ENCODE results near the gene AARS1. TPM values are rescaled to one million over a fixed set of nuclear protein-coding genes. Genes with fewer than 3 reads are reported as not detected.

AARS1 gene
- polyA plus RNA-seq, 1 of the 3 experiments (the other 2 are of a cell fraction): 70.5 TPM

DNA sequence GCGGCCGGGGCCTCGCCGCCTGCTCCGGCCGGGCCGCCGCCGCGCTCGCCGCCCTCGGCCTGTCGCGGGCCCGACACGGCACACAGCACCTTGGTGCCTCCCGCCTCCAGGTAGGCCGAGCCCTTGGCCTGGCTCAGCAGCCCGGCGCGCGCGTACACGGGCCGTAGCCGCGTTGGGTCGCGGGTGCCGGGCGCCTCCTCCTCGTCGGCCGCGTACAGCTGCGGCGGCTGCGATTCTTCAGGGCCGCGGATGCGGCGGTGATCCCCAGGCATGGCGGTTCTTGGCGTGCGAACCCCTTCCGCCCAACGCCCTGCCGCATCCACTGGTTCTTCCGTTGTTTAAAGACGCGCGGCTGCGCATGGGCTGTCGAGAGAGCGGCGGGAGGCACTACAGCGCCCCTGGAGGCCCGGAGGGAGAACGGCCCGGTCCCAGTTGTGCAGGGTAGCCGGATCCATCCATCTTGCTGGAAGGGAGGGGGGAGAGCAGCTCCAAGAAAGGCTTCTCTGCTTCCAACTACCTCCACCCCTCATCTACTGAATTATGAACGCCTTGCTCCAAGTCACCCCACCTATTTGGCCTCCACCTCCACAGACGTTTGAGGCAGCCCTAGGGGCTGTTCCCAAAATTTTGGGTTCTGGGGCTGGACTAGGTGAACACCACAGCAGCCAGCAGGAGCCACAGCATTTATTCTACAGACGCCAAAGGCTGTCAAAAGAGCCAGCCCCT lies 37.5 kb downstream of the AARS1 start, which contains the start of gene EXOSC6 (continued):
- TF ChIP-seq GABPA (IDR thresholded peaks at IDR 0.05; ENCODE audit: low read depth) (peak; percentile 82), EP300 (IDR thresholded peaks at IDR 0.05; ENCODE audit: borderline replicate concordance in 1 of 2, low read depth in 1 of 2, low read length in 1 of 2) (peak in 1 of 2 experiments; percentile 22; a peak in 1 of 4 replicates), SIN3A (IDR thresholded peaks at IDR 0.05; ENCODE audit: borderline replicate concordance, low read depth, low read length) (peak; percentile 98), EZH2phosphoT487 (IDR thresholded peaks at IDR 0.05; ENCODE audit: borderline replicate concordance, low read depth) (no peak), TAF1 (IDR thresholded peaks at IDR 0.05; ENCODE audit: borderline replicate concordance, low read depth, low read length) (peak; percentile 74; the same call in 1 of the 2 replicates), TCF12 (IDR thresholded peaks at IDR 0.05) (peak; percentile 36; the same call in 1 of the 2 replicates), RFX5 (IDR thresholded peaks at IDR 0.05; ENCODE audit: low read length) (no peak), ELF1 (IDR thresholded peaks at IDR 0.05) (peak; percentile 82), CHD2 (IDR thresholded peaks at IDR 0.05; ENCODE audit: low read length, partially characterized antibody) (peak; percentile 74), FOSL2 (IDR thresholded peaks at IDR 0.05; ENCODE audit: borderline replicate concordance, low read depth) (no peak), RCOR1 (IDR thresholded peaks at IDR 0.05; ENCODE audit: low read length) (0 out of 2 replicates have a peak, but pooled peaks have one; percentile 45), FOXJ3 (CRISPR knock-in tag; IDR thresholded peaks at IDR 0.05) (no peak), POLR2AphosphoS5 (IDR thresholded peaks at IDR 0.05; ENCODE audit: low read depth, low read length) (peak; percentile 95), RXRA (IDR thresholded peaks at IDR 0.05; ENCODE audit: borderline replicate concordance, low read depth) (no peak), NFIC (IDR thresholded peaks at IDR 0.05; ENCODE audit: borderline replicate concordance) (peak; percentile 36; the same call in 1 of the 2 replicates), GATA2 (CRISPR knock-in tag; IDR thresholded peaks at IDR 0.05) (no peak), MXI1 (IDR thresholded peaks at IDR 0.05; ENCODE audit: low read depth, low read length) (peak; percentile 92), JUND (IDR thresholded peaks at IDR 0.05) (peak; percentile 53; the same call in 1 of the 2 replicates), FOXM1 (IDR thresholded peaks at IDR 0.05; ENCODE audit: low read depth) (peak; percentile 74; the same call in 1 of the 2 replicates), MEF2A (IDR thresholded peaks at IDR 0.05; ENCODE audit: borderline replicate concordance, low read depth) (no peak), YY1 (IDR thresholded peaks at IDR 0.05; ENCODE audit: low read depth) (peak; percentile 84), SMC3 (IDR thresholded peaks at IDR 0.05; ENCODE audit: low read depth, low read length) (no peak; the same call in 1 of the 2 replicates)
- TF ChIP-seq, protein P1, sequence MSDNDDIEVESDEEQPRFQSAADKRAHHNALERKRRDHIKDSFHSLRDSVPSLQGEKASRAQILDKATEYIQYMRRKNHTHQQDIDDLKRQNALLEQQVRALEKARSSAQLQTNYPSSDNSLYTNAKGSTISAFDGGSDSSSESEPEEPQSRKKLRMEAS (IDR thresholded peaks at IDR 0.05; ENCODE audit: low read depth): peak; percentile 96
- TF ChIP-seq, protein P2, sequence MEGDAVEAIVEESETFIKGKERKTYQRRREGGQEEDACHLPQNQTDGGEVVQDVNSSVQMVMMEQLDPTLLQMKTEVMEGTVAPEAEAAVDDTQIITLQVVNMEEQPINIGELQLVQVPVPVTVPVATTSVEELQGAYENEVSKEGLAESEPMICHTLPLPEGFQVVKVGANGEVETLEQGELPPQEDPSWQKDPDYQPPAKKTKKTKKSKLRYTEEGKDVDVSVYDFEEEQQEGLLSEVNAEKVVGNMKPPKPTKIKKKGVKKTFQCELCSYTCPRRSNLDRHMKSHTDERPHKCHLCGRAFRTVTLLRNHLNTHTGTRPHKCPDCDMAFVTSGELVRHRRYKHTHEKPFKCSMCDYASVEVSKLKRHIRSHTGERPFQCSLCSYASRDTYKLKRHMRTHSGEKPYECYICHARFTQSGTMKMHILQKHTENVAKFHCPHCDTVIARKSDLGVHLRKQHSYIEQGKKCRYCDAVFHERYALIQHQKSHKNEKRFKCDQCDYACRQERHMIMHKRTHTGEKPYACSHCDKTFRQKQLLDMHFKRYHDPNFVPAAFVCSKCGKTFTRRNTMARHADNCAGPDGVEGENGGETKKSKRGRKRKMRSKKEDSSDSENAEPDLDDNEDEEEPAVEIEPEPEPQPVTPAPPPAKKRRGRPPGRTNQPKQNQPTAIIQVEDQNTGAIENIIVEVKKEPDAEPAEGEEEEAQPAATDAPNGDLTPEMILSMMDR (IDR thresholded peaks at IDR 0.05): peak; percentile 87
- TF ChIP-seq, protein P3, sequence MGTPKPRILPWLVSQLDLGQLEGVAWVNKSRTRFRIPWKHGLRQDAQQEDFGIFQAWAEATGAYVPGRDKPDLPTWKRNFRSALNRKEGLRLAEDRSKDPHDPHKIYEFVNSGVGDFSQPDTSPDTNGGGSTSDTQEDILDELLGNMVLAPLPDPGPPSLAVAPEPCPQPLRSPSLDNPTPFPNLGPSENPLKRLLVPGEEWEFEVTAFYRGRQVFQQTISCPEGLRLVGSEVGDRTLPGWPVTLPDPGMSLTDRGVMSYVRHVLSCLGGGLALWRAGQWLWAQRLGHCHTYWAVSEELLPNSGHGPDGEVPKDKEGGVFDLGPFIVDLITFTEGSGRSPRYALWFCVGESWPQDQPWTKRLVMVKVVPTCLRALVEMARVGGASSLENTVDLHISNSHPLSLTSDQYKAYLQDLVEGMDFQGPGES (IDR thresholded peaks at IDR 0.05; ENCODE audit: low read depth, low read length): no peak
- TF ChIP-seq, protein P4, sequence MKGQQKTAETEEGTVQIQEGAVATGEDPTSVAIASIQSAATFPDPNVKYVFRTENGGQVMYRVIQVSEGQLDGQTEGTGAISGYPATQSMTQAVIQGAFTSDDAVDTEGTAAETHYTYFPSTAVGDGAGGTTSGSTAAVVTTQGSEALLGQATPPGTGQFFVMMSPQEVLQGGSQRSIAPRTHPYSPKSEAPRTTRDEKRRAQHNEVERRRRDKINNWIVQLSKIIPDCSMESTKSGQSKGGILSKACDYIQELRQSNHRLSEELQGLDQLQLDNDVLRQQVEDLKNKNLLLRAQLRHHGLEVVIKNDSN (IDR thresholded peaks at IDR 0.05; ENCODE audit: borderline replicate concordance, low read depth): no peak
- TF ChIP-seq, protein P5, sequence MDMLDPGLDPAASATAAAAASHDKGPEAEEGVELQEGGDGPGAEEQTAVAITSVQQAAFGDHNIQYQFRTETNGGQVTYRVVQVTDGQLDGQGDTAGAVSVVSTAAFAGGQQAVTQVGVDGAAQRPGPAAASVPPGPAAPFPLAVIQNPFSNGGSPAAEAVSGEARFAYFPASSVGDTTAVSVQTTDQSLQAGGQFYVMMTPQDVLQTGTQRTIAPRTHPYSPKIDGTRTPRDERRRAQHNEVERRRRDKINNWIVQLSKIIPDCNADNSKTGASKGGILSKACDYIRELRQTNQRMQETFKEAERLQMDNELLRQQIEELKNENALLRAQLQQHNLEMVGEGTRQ (IDR thresholded peaks at IDR 0.05; ENCODE audit: borderline replicate concordance, low read depth, low read length): no peak

Measured in SK-N-SH (cell line).